ENCODE measurements around the gene FGF12. TPM values are rescaled to one million over a fixed set of nuclear protein-coding genes. Genes with fewer than 3 reads are reported as not detected.
A peak's percentile ranks its signal among the peaks of the same experiment; 100 is the strongest.

The FGF12 gene
- total RNA-seq, 1 donor from 2014 or later, result 3.9 TPM

DNA sequence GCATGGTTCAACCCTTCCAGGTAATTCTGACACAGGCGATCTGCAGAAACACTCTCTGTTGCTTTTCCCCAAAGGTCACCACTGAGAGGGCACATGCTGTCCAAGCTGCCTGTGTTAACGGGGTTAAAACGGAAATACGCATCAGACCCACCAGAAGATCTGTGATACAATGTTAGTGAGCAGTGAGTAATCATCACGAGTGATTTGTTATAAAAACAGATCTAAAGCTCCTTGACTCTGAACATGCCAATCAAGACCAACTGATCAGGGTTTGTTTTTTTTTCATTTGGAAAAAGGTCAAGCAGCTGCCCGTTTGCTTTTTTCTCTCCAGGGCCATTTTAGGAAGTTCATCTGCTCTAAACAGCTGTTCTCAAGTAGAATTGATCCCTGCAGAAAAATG is 43.2 kb downstream of the FGF12 start:
- TF ChIP-seq, protein P1, sequence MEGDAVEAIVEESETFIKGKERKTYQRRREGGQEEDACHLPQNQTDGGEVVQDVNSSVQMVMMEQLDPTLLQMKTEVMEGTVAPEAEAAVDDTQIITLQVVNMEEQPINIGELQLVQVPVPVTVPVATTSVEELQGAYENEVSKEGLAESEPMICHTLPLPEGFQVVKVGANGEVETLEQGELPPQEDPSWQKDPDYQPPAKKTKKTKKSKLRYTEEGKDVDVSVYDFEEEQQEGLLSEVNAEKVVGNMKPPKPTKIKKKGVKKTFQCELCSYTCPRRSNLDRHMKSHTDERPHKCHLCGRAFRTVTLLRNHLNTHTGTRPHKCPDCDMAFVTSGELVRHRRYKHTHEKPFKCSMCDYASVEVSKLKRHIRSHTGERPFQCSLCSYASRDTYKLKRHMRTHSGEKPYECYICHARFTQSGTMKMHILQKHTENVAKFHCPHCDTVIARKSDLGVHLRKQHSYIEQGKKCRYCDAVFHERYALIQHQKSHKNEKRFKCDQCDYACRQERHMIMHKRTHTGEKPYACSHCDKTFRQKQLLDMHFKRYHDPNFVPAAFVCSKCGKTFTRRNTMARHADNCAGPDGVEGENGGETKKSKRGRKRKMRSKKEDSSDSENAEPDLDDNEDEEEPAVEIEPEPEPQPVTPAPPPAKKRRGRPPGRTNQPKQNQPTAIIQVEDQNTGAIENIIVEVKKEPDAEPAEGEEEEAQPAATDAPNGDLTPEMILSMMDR (IDR thresholded peaks at IDR 0.05), result no peak
- no peaks in the 10 kb centered on the region for H3K27me3 ChIP-seq (ENCODE audit: low read depth)
- H3K36me3 ChIP-seq, result no peaks in the 10 kb centered on the region
- no peaks in the 10 kb centered on the region for H3K9me3 ChIP-seq
- DNase-seq (no peak), ATAC-seq (no peak)
- no peak overlapping the region for H3K4me3 ChIP-seq
- intact Hi-C loops (cut with DNase I), result no loop called here
- H3K27ac ChIP-seq, result no peak overlapping the region
- H3K4me1 ChIP-seq, result no peaks in the 10 kb centered on the region

DNA sequence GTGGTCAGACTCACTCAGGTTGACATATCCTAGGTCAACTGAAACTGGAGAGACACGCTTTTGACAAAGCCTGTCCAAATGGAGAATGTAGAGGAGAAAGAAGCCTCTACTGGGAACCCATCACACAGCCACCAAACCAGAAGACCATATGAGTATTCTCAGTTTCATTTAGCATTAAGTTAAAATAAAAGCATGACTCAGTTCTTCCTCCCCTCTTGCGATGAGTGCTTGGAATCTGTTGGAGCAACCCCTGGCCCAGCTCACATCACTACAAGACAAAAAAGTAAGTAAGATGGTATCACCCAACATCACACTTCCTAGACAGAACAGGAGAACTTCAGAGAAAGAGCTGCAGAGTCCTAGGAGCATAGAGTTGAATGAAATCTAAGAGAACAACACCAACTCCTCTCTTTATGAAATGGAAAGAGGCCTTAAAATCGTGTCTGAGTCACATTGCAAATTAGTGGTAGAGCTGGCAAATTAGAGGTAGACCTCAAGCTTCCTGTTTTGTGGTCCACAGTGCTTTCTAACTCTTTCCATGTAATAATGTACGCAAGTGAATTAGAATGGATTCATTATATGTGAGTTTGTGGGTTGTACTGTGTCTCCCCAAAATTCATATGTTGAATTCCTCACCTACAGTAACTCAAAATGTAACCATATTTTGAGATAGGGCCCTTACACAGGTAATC is 51.2 kb downstream of the FGF12 start:
- no peaks in the 10 kb centered on the region for H3K9me3 ChIP-seq
- TF ChIP-seq, protein P1 (IDR thresholded peaks at IDR 0.05), result no peak
- intact Hi-C loops (cut with DNase I), result no loop called here
- no peaks in the 10 kb centered on the region for H3K27me3 ChIP-seq (ENCODE audit: low read depth)
- no peak overlapping the region for H3K27ac ChIP-seq
- no peak for ATAC-seq
- no peaks in the 10 kb centered on the region for H3K36me3 ChIP-seq
- no peaks in the 10 kb centered on the region for H3K4me1 ChIP-seq
- DNase-seq, result no peak
- H3K4me3 ChIP-seq, result no peak overlapping the region

DNA sequence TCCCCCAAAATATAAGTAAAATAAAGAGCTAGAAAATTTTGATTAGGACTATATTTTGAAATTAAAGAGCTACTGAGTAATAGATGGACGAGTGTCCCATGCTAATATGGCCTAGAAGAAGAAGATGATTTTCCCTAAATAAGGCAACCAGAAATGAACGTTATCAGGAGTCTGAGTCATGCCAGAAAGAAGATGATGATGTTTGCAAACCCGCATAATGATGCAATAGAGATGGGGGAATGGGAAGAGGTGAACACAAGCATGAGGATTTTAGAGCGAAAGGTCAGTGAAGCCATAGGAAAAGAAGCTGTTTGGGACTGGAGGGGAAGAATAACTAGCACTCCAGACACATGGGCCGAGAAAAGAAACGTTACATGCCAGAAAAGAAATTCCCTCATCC is 71.7 kb downstream of the FGF12 start:
- H3K36me3 ChIP-seq, result no peaks in the 10 kb centered on the region
- DNase-seq (no peak), ATAC-seq (no peak)
- intact Hi-C loops (cut with DNase I), result no loop called here
- H3K4me3 ChIP-seq, result no peak overlapping the region
- H3K27me3 ChIP-seq (ENCODE audit: low read depth), result no peaks in the 10 kb centered on the region
- TF ChIP-seq, protein P1 (IDR thresholded peaks at IDR 0.05), result no peak
- H3K4me1 ChIP-seq, result no peaks in the 10 kb centered on the region
- H3K27ac ChIP-seq, result no peak overlapping the region
- H3K9me3 ChIP-seq, result no peaks in the 10 kb centered on the region

- Histone ChIP-seq H3K27ac (no peak overlapping the region), H3K27me3 (ENCODE audit: low read depth) (no peaks in the 10 kb centered on the region), H3K9me3 (no peaks in the 10 kb centered on the region), H3K4me1 (no peaks in the 10 kb centered on the region), H3K36me3 (no peaks in the 10 kb centered on the region), H3K4me3 (no peak overlapping the region)
- peak in 1 of 2 donors; percentile 36 for ATAC-seq
- intact Hi-C loops (cut with DNase I), result no loop called here
- DNase-seq, result no peak
- TF ChIP-seq, protein P1 (IDR thresholded peaks at IDR 0.05), result no peak
These were observed 72.3 kb downstream of the FGF12 start for GRCh38 chr3:192655040-192655439.

DNA sequence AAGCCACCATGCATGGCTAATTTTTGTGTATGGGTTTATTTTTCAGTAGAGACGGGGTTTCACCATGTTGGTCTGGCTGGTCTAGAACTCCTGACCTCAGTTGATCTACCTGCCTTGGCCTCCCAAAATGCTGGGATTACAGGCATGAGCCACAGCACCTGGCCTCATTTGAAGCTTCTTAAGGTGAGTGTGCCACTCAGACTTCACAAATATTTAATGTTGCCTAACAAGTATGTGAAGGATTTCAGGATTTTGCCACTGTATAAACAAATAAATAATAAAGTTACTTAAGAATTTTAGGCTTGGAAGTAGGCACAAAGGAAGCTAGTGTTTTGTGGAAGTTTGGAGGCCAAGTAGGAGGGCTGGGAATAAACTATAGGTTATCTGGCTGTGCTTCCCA is 73.5 kb downstream of the FGF12 start:
- intact Hi-C loops (cut with DNase I), result no loop called here
- Histone ChIP-seq H3K27ac (no peak overlapping the region), H3K27me3 (ENCODE audit: low read depth) (no peaks in the 10 kb centered on the region), H3K4me3 (no peak overlapping the region), H3K9me3 (no peaks in the 10 kb centered on the region), H3K4me1 (no peaks in the 10 kb centered on the region), H3K36me3 (no peaks in the 10 kb centered on the region)
- ATAC-seq, result peak in 1 of 2 donors; percentile 71
- DNase-seq, result no peak
- TF ChIP-seq, protein P1 (IDR thresholded peaks at IDR 0.05), result no peak
